K562 (cell line): ENCODE measurements around the gene ZNF740. TPM values are rescaled to one million over a fixed set of nuclear protein-coding genes. Genes with fewer than 3 reads are reported as not detected.

Source experiments
- ATAC-seq: fragments of 200-7000 bp; cut with Tn5 transposase; 3 replicates; pipeline ENCODE4 v1.9.1; 2020; ENCODE audit warnings: moderate library complexity
- BruUV-seq: library from RNA; stranded (reverse); fragments of 400-500 nt; replicated peaks from 2 replicates; lab custom pipeline; 2021; lab: Mats Ljungman, UMichigan
- CTCF ChIA-PET: fragments of 300-600 bp; formaldehyde crosslinking; extraction: SDS; loops from one replicate; lab custom pipeline; 2021; ENCODE audit warnings: low intra/inter-chr PET ratio; lab: Yijun Ruan, JAX
- POLR2A ChIA-PET: fragments of 300-600, 350-650 bp; sonication (Branson Sonifier 250); formaldehyde crosslinking; extraction: SDS; loops from one replicate; lab custom pipeline; 2021; ENCODE audit warnings: antibody characterized with exemption, inconsistent platforms; lab: Yijun Ruan, JAX
- DNase-seq, 4 experiments: peaks; one replicate each; pipeline versions ENCODE4 v3.0.0 to v3.0.0-alpha.2; 2011 to 2018; ENCODE audit warnings: low spot score in 3 of 4, mixed read lengths in 3 of 4; ENCODE audit errors: extremely low read depth in 1 of 4
- FAIRE-seq: peaks from 2 replicates; lab custom pipeline; 2011; peaks lifted over from hg19 to GRCh38; lab: Jason Lieb, UNC
- H2AFZ ChIP-seq: 2 replicates; pipeline ENCODE4 v1.6.0; 2011; ENCODE audit warnings: low read depth, low read length, control low read depth, inconsistent platforms
- H3K27ac ChIP-seq: fragments of 200-600 bp; 3 replicates; pipeline ENCODE4 v1.8.0; 2011; ENCODE audit warnings: low read depth, mild to moderate bottlenecking, control low read depth, inconsistent platforms, low read length, moderate library complexity, mixed read lengths; ENCODE audit errors: extremely low read depth
- H3K27me3 ChIP-seq, 2 experiments: fragments of 300-600 bp in 1 of 2; 2 replicates in 1 of 2; 3 replicates in 1 of 2; pipeline versions ENCODE4 v1.6.0 to v1.8.0; 2011; ENCODE audit warnings: inconsistent platforms in 2 of 2, low read length in 2 of 2, mild to moderate bottlenecking in 1 of 2, mixed read lengths in 1 of 2, moderate library complexity in 1 of 2; ENCODE audit not compliant: control insufficient read depth in 2 of 2, insufficient read depth in 2 of 2
- H3K36me3 ChIP-seq: fragments of 300-600 bp; 3 replicates; pipeline ENCODE4 v1.8.0; 2011; ENCODE audit warnings: mild to moderate bottlenecking, low read length, inconsistent platforms; ENCODE audit not compliant: control insufficient read depth, insufficient read depth
- H3K4me1 ChIP-seq, 2 experiments: fragments of 200-600 bp in 1 of 2; replicated peaks in 1 of 2; 2 replicates in 1 of 2; 3 replicates in 1 of 2; pipeline versions ENCODE4 v1.5.1 to v1.8.0; 2011; ENCODE audit warnings: inconsistent platforms in 2 of 2, low read length in 2 of 2, mild to moderate bottlenecking in 1 of 2, mixed read lengths in 1 of 2, moderate library complexity in 1 of 2; ENCODE audit not compliant: control insufficient read depth in 2 of 2, insufficient read depth in 2 of 2
- H3K4me2 ChIP-seq: 2 replicates; pipeline ENCODE4 v1.6.1; 2011; ENCODE audit warnings: low read length, control low read depth, inconsistent platforms, mixed read lengths; ENCODE audit not compliant: insufficient read depth
- H3K4me3 ChIP-seq: fragments of 200-600 bp; sonication (generic), shearing (Covaris generic); 2 replicates; pipeline ENCODE4 v1.5.1; 2016; ENCODE audit warnings: control low read depth, inconsistent platforms
- H3K79me2 ChIP-seq: fragments of 200-600 bp; 3 replicates; pipeline ENCODE4 v1.8.0; 2011; ENCODE audit warnings: low read length, inconsistent platforms; ENCODE audit not compliant: control insufficient read depth, insufficient read depth
- H3K9ac ChIP-seq, 2 experiments: 2 replicates each; pipeline versions ENCODE4 v1.6.0 to v1.6.1; 2011; ENCODE audit warnings: low read depth in 2 of 2, low read length in 2 of 2, control low read depth in 1 of 2, inconsistent platforms in 1 of 2, mild to moderate bottlenecking in 1 of 2, mixed read lengths in 1 of 2; ENCODE audit not compliant: insufficient read depth in 1 of 2
- H3K9me1 ChIP-seq: one replicate; pipeline ENCODE4 v1.6.0; 2011; ENCODE audit warnings: inconsistent platforms, mild to moderate bottlenecking, low read length, moderate library complexity; ENCODE audit not compliant: control insufficient read depth, insufficient read depth
- H3K9me3 ChIP-seq: replicated peaks from 2 replicates; pipeline ENCODE4 v1.5.1; 2011; ENCODE audit warnings: low read depth, low read length, inconsistent platforms; ENCODE audit not compliant: control insufficient read depth, insufficient read depth
- H4K20me1 ChIP-seq: replicated peaks from 2 replicates; pipeline ENCODE4 v1.6.1; 2011; ENCODE audit warnings: low read length, inconsistent platforms, mixed read lengths; ENCODE audit not compliant: control insufficient read depth, insufficient read depth
- DLX4 ChIP-seq: fragments of 250-450 bp; sonication (Bioruptor Pico); IDR thresholded peaks from 2 replicates; pipeline ENCODE4 v1.6.1; 2021; ENCODE audit warnings: mild to moderate bottlenecking
- EWSR1 ChIP-seq: fragments of 450-650 bp; IDR thresholded peaks from 2 replicates; pipeline ENCODE4 v1.6.1; 2018; ENCODE audit warnings: borderline replicate concordance, mild to moderate bottlenecking, low read depth, moderate library complexity; ENCODE audit not compliant: partially characterized antibody
- FOXA1 ChIP-seq: fragments of 450-650 bp; IDR thresholded peaks from 2 replicates; pipeline ENCODE4 v1.6.1; 2016; ENCODE audit warnings: mild to moderate bottlenecking, borderline replicate concordance
- HDAC1 ChIP-seq, 2 experiments: fragments of 450-650 bp; IDR thresholded peaks; 2 replicates each; pipeline ENCODE4 v1.6.1; 2016 to 2017; ENCODE audit warnings: inconsistent platforms in 1 of 2, mild to moderate bottlenecking in 1 of 2, moderate library complexity in 1 of 2
- JUND ChIP-seq, 2 experiments: IDR thresholded peaks; 2 replicates in 1 of 2; 3 replicates in 1 of 2; pipeline ENCODE4 v1.6.1; 2011; ENCODE audit warnings: borderline replicate concordance in 2 of 2, low read depth in 2 of 2, low read length in 2 of 2, improper control_type of control experiment in 1 of 2, missing biosample characterization in 1 of 2, missing genetic modification characterization in 1 of 2, missing genetic modification reagents in 1 of 2
- RBFOX2 ChIP-seq: fragments of 200-400 bp; formaldehyde crosslinking; IDR thresholded peaks from 2 replicates; pipeline ENCODE4 v1.6.1; 2017; ENCODE audit warnings: low read depth, mild to moderate bottlenecking, low read length, moderate library complexity
- SMARCE1 ChIP-seq: fragments of 450-650 bp; IDR thresholded peaks from 2 replicates; pipeline ENCODE4 v1.7.1; 2016; ENCODE audit warnings: mild to moderate bottlenecking
- TARDBP ChIP-seq: fragments of 450-650 bp; IDR thresholded peaks from 2 replicates; pipeline ENCODE4 v1.6.1; 2016
- TGIF2 ChIP-seq: sonication (generic); formaldehyde crosslinking; IDR thresholded peaks from 2 replicates; pipeline ENCODE4 v1.8.1; 2022; ENCODE audit warnings: mild to moderate bottlenecking, missing genetic modification reagents, moderate library complexity
- THRAP3 ChIP-seq: fragments of 450-650 bp; IDR thresholded peaks from 2 replicates; pipeline ENCODE4 v1.6.1; 2016; ENCODE audit warnings: mild to moderate bottlenecking, inconsistent platforms, borderline replicate concordance
- ZBTB9 ChIP-seq: fragments of 450-650 bp; formaldehyde crosslinking; IDR thresholded peaks from 2 replicates; pipeline ENCODE4 v1.4.0; 2020; ENCODE audit warnings: mild to moderate bottlenecking, moderate library complexity
- ZNF316 ChIP-seq: fragments of 450-650 bp; IDR thresholded peaks from 2 replicates; pipeline ENCODE4 v1.6.1; 2016
- ZNF586 ChIP-seq: fragments of 450-650 bp; formaldehyde crosslinking; conservative IDR thresholded peaks from 2 replicates; pipeline ENCODE4 v1.4.0; 2020; ENCODE audit warnings: mild to moderate bottlenecking, moderate library complexity
- WGBS: fragments of 100-300 bp; shearing (Covaris generic); methylation state at CpG from one replicate; pipeline ENCODE4 v1.1.6; 2016; ENCODE audit warnings: low coverage, mixed read lengths; ENCODE audit not compliant: insufficient coverage; ENCODE audit errors: missing lambda C conversion rate; 5-methylcytosine and 5-hydroxymethylcytosine counted together
- in situ Hi-C: fragments of 300-500 bp; cut with MboI; formaldehyde crosslinking; loops from 4 replicates; pipeline ENCODE4 v1.15.0; 2018; ENCODE audit warnings: inconsistent platforms, mixed read lengths
- intact Hi-C: fragments of 100-400 bp; cut with micrococcal nuclease; formaldehyde crosslinking; loops from 2 replicates; pipeline ENCODE4 v1.14.2; 2022
- polyA plus RNA-seq, 8 experiments: library from polyadenylated mRNA; depleted of rRNA in 4 of 8; stranded (reverse) in 5 of 8; unstranded in 3 of 8; fragments of >200 nt; fragmentation: Nextera tagmentation in 2 of 8; fragmentation: Illumina TruSeq in 1 of 8; extraction: Ambion mirVana in 2 of 8; extraction: Trizol in 1 of 8; gene quantifications; 2 replicates each; pipeline versions ENCODE4 v1.2.1 to v1.2.3, GENCODE V29; 2011 to 2014; ENCODE audit warnings: inconsistent platforms in 1 of 8, missing spikeins in 1 of 8
- total RNA-seq, 7 experiments: library from RNA; depleted of rRNA in 6 of 7; stranded (reverse); fragments of >200 nt in 6 of 7; fragmentation: Illumina TruSeq in 2 of 7; extraction: Trizol in 2 of 7; gene quantifications; 2 replicates each; pipeline versions ENCODE4 v1.2.1 to v1.2.3, GENCODE V29; 2011 to 2021; ENCODE audit warnings: low replicate concordance in 1 of 7

ZNF740 gene
- total and polyA plus RNA-seq, 9 of the 15 experiments (the other 6 are each of a cell fraction or from before 2014, with no cell fraction given), result 0.57 to 46.4 (median 18.6) TPM

GRCh38 chr12:53222806-53223261, 42.3 kb downstream of the ZNF740 start:
- H3K4me2 ChIP-seq, result no peak overlapping the region
- H3K9me3 ChIP-seq, result no peaks in the 10 kb centered on the region
- peak overlapping the region in 1 of 2 experiments; percentile 81; a peak in 1 of 4 replicates for H3K9ac ChIP-seq
- ATAC-seq, result no peak
- intact Hi-C loops, result no loop called here
- no peak for TF ChIP-seq EWSR1
- no peak for TF ChIP-seq THRAP3
- no peak for TF ChIP-seq TGIF2 (CRISPR knock-in tag)
- no peak for TF ChIP-seq DLX4 (CRISPR knock-in tag)
- no peak for TF ChIP-seq HDAC1 (IDR thresholded peaks at IDR 0.05)
- TF ChIP-seq SMARCE1, result no peak
- no peak for TF ChIP-seq ZNF586 (CRISPR knock-in tag)
- no peak for TF ChIP-seq TARDBP
- TF ChIP-seq RBFOX2, result no peak
- no peak for TF ChIP-seq ZNF316
- TF ChIP-seq ZBTB9 (CRISPR knock-in tag), result no peak
- no peak for TF ChIP-seq FOXA1
- no peak for TF ChIP-seq JUND (IDR thresholded peaks at IDR 0.05; ENCODE audit: borderline replicate concordance, low read depth, low read length)
- no peak for TF ChIP-seq JUND (tag; IDR thresholded peaks at IDR 0.05; ENCODE audit: borderline replicate concordance, low read depth, low read length)
- peaks cover 44 to 71% of the 10 kb centered on the region in 2 experiments for H3K4me1 ChIP-seq
- H3K27me3 ChIP-seq, result no peaks in the 10 kb centered on the region
- WGBS, result 68% methylated on average over 4 of the region's 4 CpGs
- no peak for DNase-seq
- H3K36me3 ChIP-seq, result no peaks in the 10 kb centered on the region
- no peak for FAIRE-seq
- POLR2A ChIA-PET, result interaction anchor here (0.6 to 1.0 kb wide), 4 partner anchors 14 to 46 kb away, joined by 3 to 4 read pairs (median 3); no protein-coding TSS in a partner anchor
- CTCF ChIA-PET, result interaction anchor here (0.6 kb wide), 1 partner anchor 49 kb away, joined by 4 read pairs; no protein-coding TSS in a partner anchor
- no peak overlapping the region for H3K27ac ChIP-seq
- no TSS peak for BruUV-seq
- peaks cover 18% of the 10 kb centered on the region for H3K79me2 ChIP-seq
- in situ Hi-C loops, result no loop called here
- H4K20me1 ChIP-seq, result no peaks in the 10 kb centered on the region
- H3K9me1 ChIP-seq, result no peaks in the 10 kb centered on the region
- no peak overlapping the region for H2AFZ ChIP-seq
- H3K4me3 ChIP-seq, result no peak overlapping the region
